Stimulated activated effector memory CD8-positive, alpha-beta T cell treated with anti-CD3 and anti-CD28 coated beads, Interleukin-12 subunit alpha, Interleukin-12 subunit beta, amount 100 ng/mL, for 72 hours (primary cell): ENCODE data around the gene ZC3H7B.

Experiments
- ATAC-seq: fragments of 150-1000 bp; cut with Tn5 transposase; 2 replicates; pipeline ENCODE4 v1.10.0; 2021
- DNase-seq, 2 donors: peaks; one replicate each; pipeline ENCODE4 v3.0.0; 2021 to 2022; ENCODE audit warnings: low spot score in 2 of 2
- H3K27ac Mint-ChIP-seq: one replicate; pipeline ENCODE4 v1.8.0; 2022; ENCODE audit warnings: mild to moderate bottlenecking, mixed read lengths
- H3K36me3 Mint-ChIP-seq: one replicate; pipeline ENCODE4 v1.8.0; 2022; ENCODE audit warnings: mild to moderate bottlenecking, mixed read lengths
- H3K4me1 Mint-ChIP-seq: one replicate; pipeline ENCODE4 v1.8.0; 2022; ENCODE audit warnings: mixed read lengths
- H3K4me3 Mint-ChIP-seq: one replicate; pipeline ENCODE4 v1.8.0; 2022; ENCODE audit warnings: mild to moderate bottlenecking, mixed read lengths
- H3K9me3 Mint-ChIP-seq: one replicate; pipeline ENCODE4 v1.8.0; 2022; ENCODE audit warnings: mixed read lengths

The ZC3H7B gene

DNA sequence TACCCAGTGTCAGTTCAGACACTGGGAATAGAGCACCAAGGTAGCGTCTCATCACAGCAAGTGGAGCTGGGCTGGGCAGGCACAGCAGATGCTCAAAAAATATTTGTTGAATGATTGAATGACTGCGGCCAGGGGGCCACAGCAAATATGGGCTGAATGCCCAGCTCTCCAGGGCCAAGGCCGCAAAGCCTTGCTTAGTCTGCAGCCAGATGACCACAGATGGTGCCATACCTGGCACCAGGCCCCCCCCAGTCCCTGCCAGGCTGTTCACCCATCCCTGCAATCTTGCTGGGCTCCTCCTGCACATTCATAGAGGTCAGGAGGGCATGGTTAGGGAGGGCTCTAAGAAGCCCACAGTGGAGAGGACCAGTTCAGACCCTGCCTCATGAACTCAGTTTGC lies 32.9 kb downstream of the ZC3H7B start:
- H3K4me3 Mint-ChIP-seq, result no peak overlapping the region
- ATAC-seq (no peak), DNase-seq (no peak)
- H3K27ac Mint-ChIP-seq, result peak overlapping the region; percentile 39
- no peaks in the 10 kb centered on the region for H3K4me1 Mint-ChIP-seq
- no peaks in the 10 kb centered on the region for H3K9me3 Mint-ChIP-seq
- H3K36me3 Mint-ChIP-seq, result peaks cover 48% of the 10 kb centered on the region

DNA sequence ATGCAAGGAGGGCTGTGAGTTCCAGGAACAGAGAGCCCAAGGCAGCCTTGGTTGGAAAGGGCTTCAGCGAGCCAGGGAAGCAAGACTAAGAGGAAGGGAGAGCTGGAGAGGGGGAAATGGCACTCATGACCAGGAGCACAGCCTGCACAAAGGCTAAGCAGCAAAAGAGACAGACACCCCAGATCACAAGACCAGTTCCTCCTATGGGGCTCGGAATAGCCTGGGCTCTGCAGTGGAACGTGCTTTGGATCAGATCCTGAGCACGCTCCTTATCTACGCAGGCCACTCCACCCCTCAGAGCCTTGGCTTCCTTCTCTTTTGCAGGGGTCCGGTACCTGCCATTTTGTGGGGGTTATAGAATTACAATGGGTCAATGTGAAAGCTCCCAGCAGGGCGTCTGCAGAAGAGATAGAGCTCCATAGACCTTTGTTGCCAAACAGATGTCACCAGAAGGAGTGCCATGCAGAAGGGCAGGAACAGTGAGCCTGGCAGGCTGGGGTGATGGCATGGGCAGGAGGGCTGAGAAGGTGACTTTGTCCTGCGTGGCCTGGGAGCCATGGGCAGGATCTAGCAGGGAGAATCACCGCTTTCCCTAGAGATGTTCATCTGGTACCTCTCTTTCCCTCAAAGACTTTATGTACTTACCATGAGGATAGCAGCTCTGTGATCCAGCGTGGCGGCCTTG lies 33.8 kb downstream of the ZC3H7B start:
- Mint-ChIP-seq H3K9me3 (no peaks in the 10 kb centered on the region), H3K4me3 (no peak overlapping the region), H3K4me1 (no peaks in the 10 kb centered on the region), H3K36me3 (peaks cover 42% of the 10 kb centered on the region), H3K27ac (peak overlapping the region; percentile 50)
- DNase-seq, result no peak
- no peak for ATAC-seq

DNA sequence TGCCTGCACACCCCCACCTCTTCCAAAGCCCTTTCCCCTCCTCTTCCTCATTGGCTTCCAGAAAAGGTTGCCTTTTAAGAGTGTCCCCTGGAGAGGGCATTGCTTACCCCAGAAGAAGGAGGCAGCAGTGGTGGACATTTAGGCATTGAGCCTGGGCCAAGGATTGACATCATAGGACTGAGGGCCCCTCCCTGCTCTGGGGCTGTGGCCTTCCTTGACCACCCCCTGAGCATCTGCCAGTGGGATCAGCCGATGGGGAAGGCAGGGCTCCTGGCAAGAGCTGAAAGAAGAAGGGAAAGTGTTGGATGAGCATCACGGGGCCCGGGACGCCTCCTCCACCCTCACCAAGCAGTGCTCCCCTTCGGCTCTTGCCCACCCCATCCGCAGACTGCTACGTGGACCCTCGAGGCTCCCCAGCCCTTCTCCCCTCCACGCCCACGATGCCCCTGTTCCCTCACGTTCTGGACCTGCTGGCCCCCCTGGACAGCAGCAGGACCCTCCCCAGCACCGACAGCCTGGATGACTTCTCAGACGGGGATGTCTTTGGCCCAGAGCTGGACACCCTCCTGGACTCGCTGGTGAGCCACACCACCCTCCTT lies 37.4 kb downstream of the ZC3H7B start:
- H3K36me3 Mint-ChIP-seq, result peaks cover 36% of the 10 kb centered on the region
- H3K9me3 Mint-ChIP-seq, result no peaks in the 10 kb centered on the region
- peak overlapping the region; percentile 50 for H3K27ac Mint-ChIP-seq
- no peak for ATAC-seq
- no peaks in the 10 kb centered on the region for H3K4me1 Mint-ChIP-seq
- no peak for DNase-seq
- H3K4me3 Mint-ChIP-seq, result no peak overlapping the region

DNA sequence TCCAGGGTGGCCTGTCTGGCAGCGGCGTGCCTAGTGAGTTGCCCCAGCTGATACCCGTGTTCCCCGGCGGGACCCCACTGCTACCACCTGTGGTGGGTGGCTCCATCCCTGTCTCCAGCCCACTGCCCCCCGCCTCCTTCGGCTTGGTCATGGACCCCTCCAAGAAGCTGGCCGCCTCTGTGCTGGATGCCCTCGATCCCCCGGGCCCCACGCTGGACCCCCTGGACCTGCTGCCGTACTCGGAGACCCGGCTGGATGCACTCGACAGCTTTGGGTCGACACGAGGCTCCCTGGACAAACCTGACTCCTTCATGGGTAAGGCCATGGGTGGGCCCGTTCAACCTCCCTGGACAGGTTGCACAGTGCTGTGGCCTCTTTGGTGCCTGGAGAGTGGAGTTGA lies 38.5 kb downstream of the ZC3H7B start:
- H3K36me3 Mint-ChIP-seq, result peaks cover 43% of the 10 kb centered on the region
- no peak overlapping the region for H3K27ac Mint-ChIP-seq
- no peak for DNase-seq

DNA sequence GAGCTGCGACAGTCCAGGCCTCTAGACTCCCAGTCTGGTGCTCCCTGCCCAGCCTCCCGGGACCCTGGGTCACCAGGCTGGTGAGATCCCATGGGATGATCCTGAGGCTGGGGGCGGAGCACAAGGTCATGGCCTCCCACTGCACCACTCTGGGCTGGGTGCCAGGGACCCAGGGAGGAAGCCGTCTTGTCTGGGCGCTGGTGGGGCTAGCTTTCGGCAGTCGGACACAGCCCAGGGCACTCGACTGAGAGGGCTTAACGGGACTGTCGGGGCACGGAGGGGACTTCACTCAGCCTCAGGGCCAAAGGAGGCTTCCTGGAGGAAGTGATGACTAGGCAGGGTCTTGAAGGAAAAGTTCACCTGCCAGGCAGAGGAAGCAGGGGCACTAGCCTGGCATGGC lies 39.0 kb downstream of the ZC3H7B start:
- no peak for DNase-seq
- H3K4me3 Mint-ChIP-seq, result no peak overlapping the region
- peaks cover 47% of the 10 kb centered on the region for H3K36me3 Mint-ChIP-seq
- H3K27ac Mint-ChIP-seq, result peak overlapping the region; percentile 56
- H3K4me1 Mint-ChIP-seq, result no peaks in the 10 kb centered on the region
- H3K9me3 Mint-ChIP-seq, result no peaks in the 10 kb centered on the region
- ATAC-seq, result no peak

More for the DNA sequence above, 38.5 kb downstream of the ZC3H7B start:
- no peaks in the 10 kb centered on the region for H3K9me3 Mint-ChIP-seq
- H3K4me1 Mint-ChIP-seq, result no peaks in the 10 kb centered on the region
- H3K4me3 Mint-ChIP-seq, result no peak overlapping the region
- no peak for ATAC-seq

DNA sequence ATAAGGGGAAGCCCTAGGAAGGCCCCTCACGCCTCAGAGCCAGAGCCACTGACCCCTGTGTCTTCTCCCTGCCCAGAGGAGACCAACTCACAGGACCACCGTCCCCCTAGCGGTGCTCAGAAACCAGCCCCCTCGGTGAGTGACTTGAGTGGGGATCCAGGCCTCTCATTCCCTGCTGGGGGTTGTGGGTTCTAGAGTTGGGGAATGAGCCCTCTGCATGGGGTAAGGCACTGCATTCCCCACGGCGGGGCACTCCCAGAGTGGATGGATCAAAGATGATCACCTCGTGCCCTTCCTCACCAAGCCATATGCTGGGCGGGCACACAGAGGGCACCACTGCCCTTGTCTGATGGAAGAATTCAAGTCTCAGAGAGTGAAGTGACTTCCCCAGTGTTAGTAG lies 39.7 kb downstream of the ZC3H7B start:
- no peaks in the 10 kb centered on the region for H3K9me3 Mint-ChIP-seq
- ATAC-seq (no peak), DNase-seq (no peak)
- H3K36me3 Mint-ChIP-seq, result peaks cover 53% of the 10 kb centered on the region
- no peaks in the 10 kb centered on the region for H3K4me1 Mint-ChIP-seq
- H3K4me3 Mint-ChIP-seq, result no peak overlapping the region
- peak overlapping the region; percentile 56 for H3K27ac Mint-ChIP-seq

DNA sequence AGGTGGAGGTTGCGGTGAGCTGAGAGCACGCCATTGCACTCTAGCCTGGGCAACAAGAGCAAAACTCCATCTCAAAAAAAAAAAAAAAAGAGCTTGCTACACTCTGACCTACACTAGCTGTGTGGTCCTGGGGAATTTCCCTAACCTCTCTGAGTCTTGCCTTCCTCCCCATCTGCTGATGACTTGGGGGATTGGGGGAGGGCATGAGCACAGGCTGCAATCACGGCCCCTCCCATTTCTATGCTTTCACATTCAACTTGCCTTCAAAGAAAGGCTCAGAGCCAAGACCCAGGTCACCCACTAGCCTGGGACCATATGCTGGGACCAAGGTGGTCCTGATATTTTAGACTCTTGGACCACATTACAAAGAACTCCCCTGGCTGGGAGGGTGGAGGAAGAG lies 40.7 kb downstream of the ZC3H7B start:
- no peaks in the 10 kb centered on the region for H3K9me3 Mint-ChIP-seq
- peak; percentile 78 for ATAC-seq
- H3K27ac Mint-ChIP-seq, result no peak overlapping the region
- H3K4me1 Mint-ChIP-seq, result no peaks in the 10 kb centered on the region
- no peak overlapping the region for H3K4me3 Mint-ChIP-seq
- no peak for DNase-seq
- peaks cover 61% of the 10 kb centered on the region for H3K36me3 Mint-ChIP-seq

DNA sequence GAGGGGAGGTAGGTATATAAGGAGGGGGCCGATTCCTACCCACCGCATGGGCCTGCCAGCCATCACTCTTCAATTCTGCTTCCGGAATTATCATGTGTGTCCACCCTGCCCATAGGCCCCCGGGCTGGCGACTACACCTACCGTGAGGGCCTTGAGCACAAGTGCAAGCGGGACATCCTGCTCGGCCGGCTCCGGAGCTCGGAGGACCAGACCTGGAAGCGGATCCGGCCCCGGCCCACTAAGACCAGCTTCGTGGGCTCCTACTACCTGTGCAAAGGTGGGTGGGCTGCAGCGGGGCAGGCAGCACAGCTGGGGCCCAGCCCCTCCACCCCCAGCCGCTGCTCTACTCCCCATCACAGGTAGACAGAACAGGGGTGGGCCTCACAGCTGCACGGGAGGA lies 42.0 kb downstream of the ZC3H7B start:
- H3K36me3 Mint-ChIP-seq, result peaks cover 68% of the 10 kb centered on the region
- no peaks in the 10 kb centered on the region for H3K4me1 Mint-ChIP-seq
- no peaks in the 10 kb centered on the region for H3K9me3 Mint-ChIP-seq
- no peak overlapping the region for H3K4me3 Mint-ChIP-seq
- ATAC-seq (no peak), DNase-seq (no peak)
- H3K27ac Mint-ChIP-seq, result no peak overlapping the region

DNA sequence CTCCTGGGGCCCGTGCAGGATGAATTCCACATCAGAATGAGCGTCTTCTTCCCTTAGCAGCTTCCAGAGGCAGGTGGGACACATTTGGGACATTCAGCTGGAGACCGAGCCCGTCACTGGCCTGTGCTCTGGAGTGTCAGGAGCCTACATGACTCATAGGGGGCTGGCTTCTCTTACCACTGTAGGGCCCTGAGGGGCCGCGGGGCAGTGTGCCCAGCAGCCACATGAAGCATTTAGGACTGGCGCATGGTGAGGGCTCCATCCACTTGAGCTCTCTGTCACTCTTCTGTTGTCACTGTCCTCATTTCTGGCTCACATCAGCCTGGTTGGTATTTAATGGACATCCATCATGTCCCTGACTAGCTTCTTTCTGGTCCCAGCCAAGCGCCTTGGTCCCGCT lies 42.4 kb downstream of the ZC3H7B start:
- H3K4me1 Mint-ChIP-seq, result no peaks in the 10 kb centered on the region
- ATAC-seq (no peak), DNase-seq (no peak)
- H3K4me3 Mint-ChIP-seq, result no peak overlapping the region
- H3K27ac Mint-ChIP-seq, result peak overlapping the region; percentile 40
- H3K36me3 Mint-ChIP-seq, result peaks cover 72% of the 10 kb centered on the region
- no peaks in the 10 kb centered on the region for H3K9me3 Mint-ChIP-seq

DNA sequence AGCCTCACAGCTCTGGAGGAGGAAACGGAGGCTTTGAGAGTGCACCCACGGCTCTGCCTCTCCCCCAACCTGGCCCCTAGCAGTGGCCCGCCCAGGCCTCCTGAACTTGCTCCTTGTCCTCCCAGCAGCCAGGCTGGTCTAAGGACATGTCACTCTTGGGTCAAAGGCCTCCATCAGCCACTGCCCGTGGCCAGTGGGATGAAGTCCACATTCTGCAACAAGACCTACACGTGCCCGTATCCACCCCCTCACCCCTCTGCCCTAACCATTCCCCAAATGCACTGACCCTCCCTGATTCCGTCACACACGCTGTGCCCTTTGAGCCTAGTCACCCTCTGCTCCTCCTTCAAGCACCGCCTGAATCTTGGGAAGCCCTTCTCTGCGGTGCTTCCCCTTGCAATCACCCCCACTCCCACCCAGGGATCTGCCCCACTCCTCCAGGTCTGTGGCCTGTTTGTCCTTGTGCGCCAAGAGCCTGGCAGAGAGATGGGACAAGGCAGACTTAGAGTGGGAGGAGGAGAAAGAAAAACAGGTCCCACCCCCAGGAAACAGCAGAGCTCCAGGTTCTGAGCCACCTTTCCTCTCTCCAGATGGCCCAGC lies 43.0 kb downstream of the ZC3H7B start:
- peak overlapping the region; percentile 40 for H3K27ac Mint-ChIP-seq

DNA sequence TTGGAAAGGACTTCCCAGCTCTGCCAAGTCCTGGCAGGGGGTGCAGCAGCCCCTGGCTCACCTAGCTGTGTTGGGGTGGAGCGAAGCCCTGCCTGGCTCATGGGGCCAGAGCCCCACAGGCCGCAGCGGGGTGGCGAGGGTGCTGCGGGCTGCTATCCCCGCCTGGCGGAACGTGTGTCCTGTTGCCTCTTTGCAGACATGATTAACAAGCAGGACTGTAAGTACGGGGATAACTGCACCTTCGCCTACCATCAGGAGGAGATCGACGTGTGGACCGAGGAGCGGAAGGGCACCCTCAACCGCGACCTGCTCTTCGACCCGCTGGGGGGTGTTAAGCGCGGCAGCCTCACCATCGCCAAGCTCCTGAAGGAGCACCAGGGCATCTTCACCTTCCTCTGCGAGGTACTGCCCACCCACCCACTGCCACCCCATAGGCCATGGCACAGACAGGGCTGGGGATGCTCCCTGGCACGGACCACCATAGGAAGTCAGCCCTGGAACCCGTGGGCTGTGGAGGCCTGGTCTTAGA lies 44.5 kb downstream of the ZC3H7B start:
- no peak for ATAC-seq
- no peaks in the 10 kb centered on the region for H3K9me3 Mint-ChIP-seq
- H3K36me3 Mint-ChIP-seq, result peaks cover 76% of the 10 kb centered on the region

More for the DNA sequence above, 43.0 kb downstream of the ZC3H7B start:
- DNase-seq, result no peak
- Mint-ChIP-seq H3K4me1 (no peaks in the 10 kb centered on the region), H3K4me3 (no peak overlapping the region), H3K9me3 (no peaks in the 10 kb centered on the region), H3K36me3 (peaks cover 73% of the 10 kb centered on the region)
- no peak for ATAC-seq

DNA sequence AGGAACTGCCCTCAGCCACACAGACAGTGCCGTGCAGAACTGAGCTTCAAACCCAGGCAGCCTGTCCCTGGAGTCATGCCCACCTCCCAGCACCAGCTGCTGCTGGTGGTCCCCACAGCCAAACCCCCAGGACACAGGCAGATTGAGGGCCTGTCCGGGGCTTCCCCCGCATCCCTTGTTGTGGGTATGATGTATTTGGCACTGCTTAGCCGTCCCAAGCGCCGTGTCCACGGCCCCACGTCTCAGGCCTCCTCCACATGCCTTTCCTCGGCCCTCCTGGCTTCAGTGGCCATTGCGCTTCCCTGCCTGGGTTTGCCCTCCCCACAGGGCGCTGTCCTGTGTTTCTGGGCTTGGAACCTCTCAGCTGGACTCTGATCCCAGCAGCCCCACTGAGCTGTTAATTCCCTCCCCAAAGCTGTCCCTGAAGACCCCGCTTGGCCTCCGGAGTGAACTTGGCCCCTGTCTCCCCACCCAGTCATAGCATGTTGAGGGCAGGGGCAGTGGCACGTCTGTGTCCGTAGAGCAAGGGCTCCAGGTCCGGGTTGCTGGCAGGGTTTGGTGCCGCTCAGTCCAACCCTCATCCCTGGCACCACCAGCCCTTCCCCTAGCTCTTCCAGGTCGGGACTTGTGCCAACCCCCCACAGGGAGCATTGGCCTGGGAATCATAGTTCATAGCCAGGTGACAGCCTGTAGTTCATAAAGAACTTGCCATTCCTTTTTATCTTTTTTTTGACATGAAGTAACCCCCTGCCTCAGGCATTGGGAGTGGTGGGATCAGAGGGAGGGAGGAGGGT lies 45.9 kb downstream of the ZC3H7B start:
- Mint-ChIP-seq H3K4me3 (no peak overlapping the region), H3K9me3 (no peaks in the 10 kb centered on the region), H3K4me1 (no peaks in the 10 kb centered on the region), H3K27ac (no peak overlapping the region), H3K36me3 (peaks cover 80% of the 10 kb centered on the region)
- no peak for DNase-seq
- no peak for ATAC-seq

More for the DNA sequence above, 44.5 kb downstream of the ZC3H7B start:
- H3K4me3 Mint-ChIP-seq, result no peak overlapping the region
- no peak overlapping the region for H3K27ac Mint-ChIP-seq
- no peaks in the 10 kb centered on the region for H3K4me1 Mint-ChIP-seq
- no peak for DNase-seq

DNA sequence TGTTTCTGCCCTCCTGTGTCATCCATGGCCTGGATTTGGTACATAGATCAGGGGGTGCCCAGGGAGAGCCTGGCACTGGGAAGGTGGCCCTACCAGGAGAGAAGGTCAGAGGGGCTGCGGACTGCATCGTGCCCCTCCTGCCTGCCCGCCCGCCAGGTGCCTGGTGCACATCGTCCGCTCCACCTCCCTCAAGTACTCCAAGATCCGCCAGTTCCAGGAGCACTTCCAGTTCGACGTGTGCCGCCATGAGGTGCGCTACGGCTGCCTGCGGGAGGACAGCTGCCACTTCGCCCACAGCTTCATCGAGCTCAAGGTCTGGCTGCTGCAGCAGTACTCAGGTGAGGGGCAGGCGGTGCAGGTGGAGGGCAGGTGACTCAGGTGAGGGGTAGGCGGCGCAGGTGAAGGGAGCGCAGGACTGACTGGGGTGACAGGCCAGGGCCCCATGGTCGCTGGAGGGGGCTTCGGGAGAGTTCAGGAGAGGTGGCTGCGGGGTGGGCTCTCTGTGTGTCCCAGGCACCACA lies 47.7 kb downstream of the ZC3H7B start:
- no peak for DNase-seq
- Mint-ChIP-seq H3K4me1 (no peaks in the 10 kb centered on the region), H3K27ac (no peak overlapping the region), H3K36me3 (peaks cover 85% of the 10 kb centered on the region), H3K4me3 (no peak overlapping the region), H3K9me3 (no peaks in the 10 kb centered on the region)
- ATAC-seq, result no peak

DNA sequence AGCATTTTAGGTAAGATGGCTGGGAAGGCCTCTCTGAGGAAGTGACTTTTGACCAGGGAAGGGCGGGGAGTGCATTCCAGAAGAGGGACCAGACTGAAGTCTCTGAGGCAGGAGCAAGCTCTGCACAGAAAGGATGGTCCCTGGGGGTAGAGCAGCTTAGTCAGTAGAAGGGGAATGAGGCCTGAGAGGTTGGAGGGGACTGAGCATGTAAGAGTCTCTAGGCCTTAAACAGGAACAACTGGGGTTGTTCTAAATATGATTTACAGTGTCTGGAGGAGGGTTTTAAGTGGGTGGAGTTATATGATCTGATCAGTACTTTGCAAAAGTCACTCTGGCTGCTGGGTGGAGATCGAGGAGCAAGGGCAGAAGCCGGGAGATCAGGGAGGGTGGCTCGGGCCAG lies 48.8 kb downstream of the ZC3H7B start:
- peaks cover 85% of the 10 kb centered on the region for H3K36me3 Mint-ChIP-seq
- no peak overlapping the region for H3K4me3 Mint-ChIP-seq
- H3K4me1 Mint-ChIP-seq, result no peaks in the 10 kb centered on the region
- no peak for ATAC-seq
- no peak for DNase-seq
- H3K27ac Mint-ChIP-seq, result peak overlapping the region; percentile 11
- no peaks in the 10 kb centered on the region for H3K9me3 Mint-ChIP-seq

DNA sequence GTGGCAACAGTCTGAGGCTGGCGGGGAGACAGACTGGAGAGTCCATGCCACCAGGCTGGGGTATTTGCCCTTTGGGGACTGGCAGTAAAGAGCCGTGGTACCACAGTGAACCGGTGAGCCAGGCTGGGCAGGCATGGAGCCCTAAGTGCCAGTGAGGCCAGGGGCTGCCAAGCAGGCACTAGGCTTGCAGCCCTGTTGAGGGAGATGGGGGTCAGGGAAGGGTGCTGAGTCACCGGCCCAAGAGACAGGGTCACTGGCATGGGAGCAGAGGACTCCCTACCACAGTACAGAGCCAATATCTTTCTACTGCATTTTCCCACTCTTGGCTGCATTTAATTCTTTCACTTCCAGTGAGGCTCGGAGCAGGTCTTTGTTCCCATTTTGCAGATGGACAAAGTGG lies 49.7 kb downstream of the ZC3H7B start:
- no peak overlapping the region for H3K27ac Mint-ChIP-seq
- no peak overlapping the region for H3K4me3 Mint-ChIP-seq
- no peaks in the 10 kb centered on the region for H3K9me3 Mint-ChIP-seq
- peaks cover 81% of the 10 kb centered on the region for H3K36me3 Mint-ChIP-seq
- no peak for DNase-seq
- no peak for ATAC-seq
- H3K4me1 Mint-ChIP-seq, result no peaks in the 10 kb centered on the region
